ENCODE measurements around the gene SMIM10.
"Not testable (repeated sequence)": the region's sequence is repeated elsewhere in the genome, so short reads cannot be mapped to it uniquely, and the experiment has no call there.

The SMIM10 gene

GRCh38 chrX:134990801-134991481, at the start of gene SMIM10:
SMIM10 (plus strand) TSS chrX:134990991; CDS start chrX:134991096, 105 bp downstream.
- no peak for TF ChIP-seq EZH2phosphoT487 (IDR thresholded peaks at IDR 0.05; ENCODE audit: borderline replicate concordance, low read length)
- no peaks in the 10 kb centered on the region for H3K36me3 ChIP-seq (ENCODE audit: control insufficient read depth, low read length)
- no peaks in the 10 kb centered on the region for H3F3A ChIP-seq (ENCODE audit: control insufficient read depth, insufficient read depth)
- peaks cover 6% of the 10 kb centered on the region; the same call in 1 of the 2 replicates for H3K27me3 ChIP-seq (ENCODE audit: control insufficient read depth, low read length)
- H3K4me2 ChIP-seq (ENCODE audit: low read length), result peak within 1 kb of the TSS; percentile 63
- H3K4me3 ChIP-seq (ENCODE audit: low read length), result peak within 1 kb of the TSS; percentile 62
- no peaks in the 10 kb centered on the region for H3K9me2 ChIP-seq (replicated peaks; ENCODE audit: control insufficient read depth, low read length)
- no peaks in the 10 kb centered on the region for H3K79me2 ChIP-seq (ENCODE audit: control insufficient read depth, low read length)
- H3K9me3 ChIP-seq (ENCODE audit: control insufficient read depth, insufficient read depth, low read length), result no peaks in the 10 kb centered on the region
- no peaks in the 10 kb centered on the region for H3K4me1 ChIP-seq (ENCODE audit: control insufficient read depth, low read length)
- no peaks in the 10 kb centered on the region for H4K20me1 ChIP-seq (ENCODE audit: control insufficient read depth, insufficient read depth, low read depth, low read length)
- no peak within 1 kb of the TSS for H3K27ac ChIP-seq (ENCODE audit: low read depth, low read length)

GRCh38 chrX:134946364-134946763, 44.4 kb upstream of the SMIM10 start:
- not testable (repeated sequence) for H3K36me3 ChIP-seq (ENCODE audit: control insufficient read depth, low read length); H3K4me1 ChIP-seq (ENCODE audit: control insufficient read depth, low read length); H3K27ac ChIP-seq (ENCODE audit: low read depth, low read length); H3K9me3 ChIP-seq (ENCODE audit: control insufficient read depth, insufficient read depth, low read length); H4K20me1 ChIP-seq (ENCODE audit: control insufficient read depth, insufficient read depth, low read depth, low read length); H3K9me2 ChIP-seq (replicated peaks; ENCODE audit: control insufficient read depth, low read length); H3K79me2 ChIP-seq (ENCODE audit: control insufficient read depth, low read length); H3K27me3 ChIP-seq (ENCODE audit: control insufficient read depth, low read length); H3K4me3 ChIP-seq (ENCODE audit: low read length); H3K4me2 ChIP-seq (ENCODE audit: low read length); H3F3A ChIP-seq (ENCODE audit: control insufficient read depth, insufficient read depth)

- Histone ChIP-seq H3K9me2 (replicated peaks; ENCODE audit: control insufficient read depth, low read length) (no peaks in the 10 kb centered on the region), H3K4me2 (ENCODE audit: low read length) (no peak overlapping the region), H3K4me1 (ENCODE audit: control insufficient read depth, low read length) (no peaks in the 10 kb centered on the region), H3F3A (ENCODE audit: control insufficient read depth, insufficient read depth) (no peaks in the 10 kb centered on the region), H3K27me3 (ENCODE audit: control insufficient read depth, low read length) (no peaks in the 10 kb centered on the region), H3K9me3 (ENCODE audit: control insufficient read depth, insufficient read depth, low read length) (no peaks in the 10 kb centered on the region), H3K36me3 (ENCODE audit: control insufficient read depth, low read length) (no peaks in the 10 kb centered on the region), H4K20me1 (ENCODE audit: control insufficient read depth, insufficient read depth, low read depth, low read length) (no peaks in the 10 kb centered on the region), H3K79me2 (ENCODE audit: control insufficient read depth, low read length) (no peaks in the 10 kb centered on the region), H3K4me3 (ENCODE audit: low read length) (no peak overlapping the region), H3K27ac (ENCODE audit: low read depth, low read length) (no peak overlapping the region)
- TF ChIP-seq EZH2phosphoT487 (IDR thresholded peaks at IDR 0.05; ENCODE audit: borderline replicate concordance, low read length) (no peak), CTCF (IDR thresholded peaks at IDR 0.05; ENCODE audit: low read depth, low read length, poor library complexity, severe bottlenecking) (no peak)
These were observed 42.2 kb upstream of the SMIM10 start for GRCh38 chrX:134948333-134949241.

GRCh38 chrX:134949271-134949670, 41.5 kb upstream of the SMIM10 start:
- no peaks in the 10 kb centered on the region for H3K27me3 ChIP-seq (ENCODE audit: control insufficient read depth, low read length)
- no peaks in the 10 kb centered on the region for H3K4me1 ChIP-seq (ENCODE audit: control insufficient read depth, low read length)
- H3K36me3 ChIP-seq (ENCODE audit: control insufficient read depth, low read length), result no peaks in the 10 kb centered on the region
- no peak overlapping the region for H3K4me2 ChIP-seq (ENCODE audit: low read length)
- no peaks in the 10 kb centered on the region for H3K79me2 ChIP-seq (ENCODE audit: control insufficient read depth, low read length)
- TF ChIP-seq CTCF (IDR thresholded peaks at IDR 0.05; ENCODE audit: low read depth, low read length, poor library complexity, severe bottlenecking), result no peak
- TF ChIP-seq EZH2phosphoT487 (IDR thresholded peaks at IDR 0.05; ENCODE audit: borderline replicate concordance, low read length), result no peak
- H3K27ac ChIP-seq (ENCODE audit: low read depth, low read length), result no peak overlapping the region
- no peaks in the 10 kb centered on the region for H3F3A ChIP-seq (ENCODE audit: control insufficient read depth, insufficient read depth)
- H4K20me1 ChIP-seq (ENCODE audit: control insufficient read depth, insufficient read depth, low read depth, low read length), result no peaks in the 10 kb centered on the region
- H3K9me2 ChIP-seq (replicated peaks; ENCODE audit: control insufficient read depth, low read length), result no peaks in the 10 kb centered on the region
- no peaks in the 10 kb centered on the region for H3K9me3 ChIP-seq (ENCODE audit: control insufficient read depth, insufficient read depth, low read length)
- no peak overlapping the region for H3K4me3 ChIP-seq (ENCODE audit: low read length)
